Endothelial cell of umbilical vein (primary cell): ENCODE measurements around the gene TXN. TPM values are rescaled to one million over a fixed set of nuclear protein-coding genes. Genes with fewer than 3 reads are reported as not detected.

Source experiments
- BruUV-seq: library from RNA; stranded (reverse); fragments of 400-500 nt; replicated peaks from 2 replicates; lab custom pipeline; 2021; lab: Mats Ljungman, UMichigan
- CTCF ChIA-PET: fragments of 300-600, 350-600 bp; sonication (Branson Sonifier 250); formaldehyde crosslinking; loops from one replicate; lab custom pipeline; 2021; ENCODE audit warnings: antibody characterized with exemption, inconsistent platforms; lab: Charles Lee
- POLR2A ChIA-PET: fragments of 300-600, 350-600 bp; sonication (Branson Sonifier 250); formaldehyde crosslinking; loops from one replicate; lab custom pipeline; 2021; ENCODE audit warnings: antibody characterized with exemption, inconsistent platforms; lab: Charles Lee
- DNase-seq: peaks from one replicate; pipeline ENCODE4 v3.0.0-alpha.2; 2011; ENCODE audit warnings: low read depth, low spot score
- FAIRE-seq: peaks from 2 replicates; lab custom pipeline; 2011; peaks lifted over from hg19 to GRCh38; lab: Jason Lieb, UNC
- H2AFZ ChIP-seq: 2 replicates; pipeline ENCODE4 v1.6.0; 2012; ENCODE audit warnings: low read depth, low read length, control low read depth, inconsistent platforms
- H3K27ac ChIP-seq: 2 replicates; pipeline ENCODE4 v1.5.1; 2011; ENCODE audit warnings: low read depth, mild to moderate bottlenecking, control low read depth, low read length, moderate library complexity; ENCODE audit not compliant: insufficient read depth
- H3K27me3 ChIP-seq, 2 experiments: 2 replicates each; pipeline versions ENCODE4 v1.6.0 to v1.6.1; 2011; ENCODE audit warnings: low read length in 2 of 2, mixed read lengths in 1 of 2; ENCODE audit not compliant: control insufficient read depth in 2 of 2, insufficient read depth in 2 of 2
- H3K36me3 ChIP-seq, 2 experiments: 2 replicates in 1 of 2; 3 replicates in 1 of 2; pipeline ENCODE4 v1.5.1; 2011; ENCODE audit warnings: low read length in 2 of 2, mild to moderate bottlenecking in 1 of 2, moderate library complexity in 1 of 2; ENCODE audit not compliant: control insufficient read depth in 2 of 2, insufficient read depth in 2 of 2; ENCODE audit errors: extremely low read depth in 1 of 2
- H3K4me1 ChIP-seq: 3 replicates; pipeline ENCODE4 v1.5.1; 2011; ENCODE audit warnings: mild to moderate bottlenecking, low read length; ENCODE audit not compliant: control insufficient read depth, insufficient read depth; ENCODE audit errors: extremely low read depth
- H3K4me2 ChIP-seq: 2 replicates; pipeline ENCODE4 v1.6.1; 2011; ENCODE audit warnings: low read length, control low read depth, mixed read lengths; ENCODE audit not compliant: insufficient read depth
- H3K4me3 ChIP-seq, 3 experiments: fragments of 200-600 bp in 1 of 3; sonication (generic), shearing (Covaris generic) in 1 of 3; replicated peaks in 1 of 3; 2 replicates each; pipeline ENCODE4 v1.5.1; 2011 to 2016; ENCODE audit warnings: control low read depth in 3 of 3, low read length in 3 of 3, mild to moderate bottlenecking in 2 of 3, inconsistent platforms in 1 of 3, low read depth in 1 of 3, moderate library complexity in 1 of 3; ENCODE audit not compliant: insufficient read depth in 1 of 3
- H3K79me2 ChIP-seq: 2 replicates; pipeline ENCODE4 v1.6.0; 2012; ENCODE audit warnings: low read length, inconsistent platforms; ENCODE audit not compliant: control insufficient read depth, insufficient read depth
- H3K9ac ChIP-seq: replicated peaks from 2 replicates; pipeline ENCODE3; 2011; ENCODE audit warnings: low read length, control low read depth; ENCODE audit not compliant: insufficient read depth; ENCODE audit errors: extremely low read depth
- H3K9me1 ChIP-seq: replicated peaks from 3 replicates; pipeline ENCODE4 v1.6.0; 2011; ENCODE audit warnings: mild to moderate bottlenecking, low read length; ENCODE audit not compliant: control insufficient read depth, insufficient read depth; ENCODE audit errors: extremely low read depth
- H3K9me3 ChIP-seq: replicated peaks from 2 replicates; pipeline ENCODE4 v1.5.1; 2012; ENCODE audit warnings: low read length, inconsistent platforms; ENCODE audit not compliant: control insufficient read depth, insufficient read depth
- H4K20me1 ChIP-seq: replicated peaks from 2 replicates; pipeline ENCODE3; 2011; ENCODE audit warnings: mild to moderate bottlenecking, low read length; ENCODE audit not compliant: control insufficient read depth, insufficient read depth; ENCODE audit errors: extremely low read depth
- EZH2 ChIP-seq: IDR thresholded peaks from 2 replicates; pipeline ENCODE4 v1.6.1; 2012; ENCODE audit warnings: borderline replicate concordance, low read depth, mild to moderate bottlenecking, moderate library complexity, low read length, inconsistent platforms; ENCODE audit not compliant: severe bottlenecking
- FOS ChIP-seq: IDR thresholded peaks from 2 replicates; pipeline ENCODE4 v1.6.1; 2011; ENCODE audit warnings: mild to moderate bottlenecking, low read length, moderate library complexity, borderline replicate concordance; ENCODE audit not compliant: insufficient read depth
- GATA2 ChIP-seq: IDR thresholded peaks from 2 replicates; pipeline ENCODE4 v1.7.0; 2011; ENCODE audit warnings: low read depth, mild to moderate bottlenecking, moderate library complexity, mixed read lengths, low read length; ENCODE audit not compliant: insufficient read length, insufficient read depth
- JUN ChIP-seq: IDR thresholded peaks from 2 replicates; pipeline ENCODE4 v1.6.1; 2011; ENCODE audit warnings: borderline replicate concordance, low read depth; ENCODE audit not compliant: insufficient read length, insufficient read depth
- MYC ChIP-seq: IDR thresholded peaks from one replicate; pipeline ENCODE4 v1.6.1; 2011; ENCODE audit warnings: mild to moderate bottlenecking, low read depth, low read length
- POLR2A ChIP-seq: IDR thresholded peaks from 2 replicates; pipeline ENCODE4 v1.6.1; 2012; ENCODE audit warnings: low read depth, mild to moderate bottlenecking, control low read depth, low read length
- POLR2AphosphoS5 ChIP-seq: IDR thresholded peaks from 2 replicates; pipeline ENCODE4 v1.6.1; 2012; ENCODE audit warnings: low read depth, mild to moderate bottlenecking, control low read depth, low read length, moderate library complexity; ENCODE audit not compliant: insufficient read depth
- dilution Hi-C: fragments of 300-500 bp; cut with MboI; formaldehyde crosslinking; loops from one replicate; pipeline ENCODE4 v1.15.0; 2019; ENCODE audit warnings: low sequenced_read_pairs; ENCODE audit not compliant: extremely low pct_ligation_motif_present
- intact Hi-C: fragments of 100-400 bp; cut with micrococcal nuclease; formaldehyde crosslinking; loops from one replicate; pipeline ENCODE4 v1.10.0; 2022
- polyA plus RNA-seq, 4 experiments: library from polyadenylated mRNA; depleted of rRNA in 3 of 4; stranded (reverse) in 3 of 4; unstranded in 1 of 4; fragments of >200 nt; gene quantifications; 2 replicates each; pipeline versions ENCODE4 v1.2.1 to v1.2.3, GENCODE V29; 2011 to 2012; ENCODE audit warnings: missing spikeins in 1 of 4
- total RNA-seq: library from RNA; stranded (reverse); gene quantifications from 2 replicates; pipeline ENCODE4 v1.2.3, GENCODE V29; 2021
- TF ChIP-seq, protein P1 (sequence below): IDR thresholded peaks from 2 replicates; pipeline ENCODE4 v1.6.1; 2011; ENCODE audit not compliant: insufficient read depth, insufficient read length
- TF ChIP-seq, protein P2 (sequence below), 2 donors: IDR thresholded peaks; 1 replicate in 1 of 2; 2 replicates in 1 of 2; pipeline ENCODE4 v1.5.1; 2011; ENCODE audit warnings: low read length in 2 of 2, mild to moderate bottlenecking in 2 of 2, moderate library complexity in 2 of 2, control low read depth in 1 of 2, inconsistent platforms in 1 of 2, low read depth in 1 of 2; ENCODE audit not compliant: insufficient read depth in 1 of 2; ENCODE audit errors: extremely low read depth in 1 of 2

Gene TXN
- total and polyA plus RNA-seq, 2 donors (not counting 3 experiments of a cell fraction or from before 2014, with no cell fraction given), result 280 to 373 TPM

DNA sequence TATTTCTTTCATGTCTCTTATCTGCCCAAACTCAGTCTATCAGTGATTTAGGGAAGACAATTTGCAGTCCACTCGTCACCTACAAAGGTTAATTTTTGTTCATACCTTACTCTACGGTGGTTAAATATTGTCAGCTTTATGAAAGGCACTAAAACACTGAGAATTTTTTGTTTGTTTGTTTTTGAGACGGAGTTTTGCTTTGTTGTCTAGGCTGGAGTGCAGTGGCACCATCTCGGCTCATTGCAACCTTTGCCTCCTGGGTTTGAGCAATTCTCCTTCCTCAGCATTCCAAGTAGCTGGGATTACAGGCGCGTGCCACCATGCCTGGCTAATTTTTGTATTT lies 26.4 kb upstream of the TXN start:
- Histone ChIP-seq H3K9me1 (no peaks in the 10 kb centered on the region), H3K4me3 (no peak overlapping the region), H2AFZ (no peak overlapping the region), H3K9me3 (no peaks in the 10 kb centered on the region), H3K79me2 (no peaks in the 10 kb centered on the region), H3K4me1 (no peaks in the 10 kb centered on the region), H3K27me3 (peaks cover 7% of the 10 kb centered on the region in 2 experiments), H3K4me2 (no peak overlapping the region), H4K20me1 (no peaks in the 10 kb centered on the region), H3K27ac (no peak overlapping the region), H3K9ac (no peak overlapping the region), H3K36me3 (no peaks in the 10 kb centered on the region)
- intact Hi-C loops, result no loop called here
- TF ChIP-seq MYC (no peak), JUN (no peak), POLR2A (no peak), EZH2 (no peak), FOS (no peak)
- TF ChIP-seq, protein P1, sequence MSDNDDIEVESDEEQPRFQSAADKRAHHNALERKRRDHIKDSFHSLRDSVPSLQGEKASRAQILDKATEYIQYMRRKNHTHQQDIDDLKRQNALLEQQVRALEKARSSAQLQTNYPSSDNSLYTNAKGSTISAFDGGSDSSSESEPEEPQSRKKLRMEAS, result no peak
- dilution Hi-C loops, result no loop called here
- FAIRE-seq, result no peak
- ChIA-PET POLR2A (no interaction called here), CTCF (interaction anchor here (0.9 kb wide), 1 partner anchor 423 kb away, joined by 3 read pairs; no protein-coding TSS in a partner anchor)
- BruUV-seq, result no TSS peak
- no peak for DNase-seq

DNA sequence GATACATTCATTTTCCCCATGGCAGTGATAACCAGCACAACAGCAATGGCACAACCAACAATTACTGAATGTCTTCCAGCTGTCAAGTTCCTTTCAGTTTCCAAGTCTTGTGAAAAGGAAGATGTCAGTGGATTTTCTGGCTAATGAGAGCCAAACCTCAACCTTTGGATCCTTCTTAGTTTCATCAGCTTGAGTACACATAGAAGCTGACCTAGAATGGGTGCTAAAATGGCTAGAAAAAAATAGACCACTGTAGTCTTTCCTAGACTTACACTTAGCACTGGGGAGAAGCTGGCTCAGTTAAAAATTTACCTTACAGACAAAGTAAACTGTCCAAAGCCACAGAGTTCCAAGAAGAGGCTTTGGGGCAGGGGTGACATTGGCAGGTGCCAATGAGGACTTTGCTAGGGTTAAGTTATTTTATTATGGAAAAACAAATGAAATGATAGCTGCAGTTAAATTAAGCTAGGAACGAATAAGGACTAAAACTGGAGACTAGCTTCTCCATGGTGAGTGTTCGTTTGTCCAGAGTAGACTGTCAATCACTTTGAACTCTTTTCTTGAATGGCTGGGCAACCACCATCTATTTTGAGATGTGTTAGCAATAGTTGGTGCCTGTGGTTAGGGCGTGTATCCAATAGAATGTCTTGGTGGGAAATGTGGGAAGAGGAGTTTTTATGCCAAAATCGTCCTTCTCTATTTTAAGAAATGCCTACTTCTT lies 25.9 kb upstream of the TXN start:
- no peak for DNase-seq

More for the DNA sequence above, 25.9 kb upstream of the TXN start:
- peaks cover 7% of the 10 kb centered on the region in 2 experiments for H3K27me3 ChIP-seq
- no TSS peak for BruUV-seq
- no peak for TF ChIP-seq MYC
- TF ChIP-seq GATA2, result no peak
- TF ChIP-seq FOS, result no peak
- TF ChIP-seq JUN, result no peak
- TF ChIP-seq POLR2AphosphoS5, result no peak
- TF ChIP-seq, protein P2, sequence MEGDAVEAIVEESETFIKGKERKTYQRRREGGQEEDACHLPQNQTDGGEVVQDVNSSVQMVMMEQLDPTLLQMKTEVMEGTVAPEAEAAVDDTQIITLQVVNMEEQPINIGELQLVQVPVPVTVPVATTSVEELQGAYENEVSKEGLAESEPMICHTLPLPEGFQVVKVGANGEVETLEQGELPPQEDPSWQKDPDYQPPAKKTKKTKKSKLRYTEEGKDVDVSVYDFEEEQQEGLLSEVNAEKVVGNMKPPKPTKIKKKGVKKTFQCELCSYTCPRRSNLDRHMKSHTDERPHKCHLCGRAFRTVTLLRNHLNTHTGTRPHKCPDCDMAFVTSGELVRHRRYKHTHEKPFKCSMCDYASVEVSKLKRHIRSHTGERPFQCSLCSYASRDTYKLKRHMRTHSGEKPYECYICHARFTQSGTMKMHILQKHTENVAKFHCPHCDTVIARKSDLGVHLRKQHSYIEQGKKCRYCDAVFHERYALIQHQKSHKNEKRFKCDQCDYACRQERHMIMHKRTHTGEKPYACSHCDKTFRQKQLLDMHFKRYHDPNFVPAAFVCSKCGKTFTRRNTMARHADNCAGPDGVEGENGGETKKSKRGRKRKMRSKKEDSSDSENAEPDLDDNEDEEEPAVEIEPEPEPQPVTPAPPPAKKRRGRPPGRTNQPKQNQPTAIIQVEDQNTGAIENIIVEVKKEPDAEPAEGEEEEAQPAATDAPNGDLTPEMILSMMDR (IDR thresholded peaks at IDR 0.05; ENCODE audit: extremely low read depth in 1 of 2, insufficient read depth in 1 of 2, low read depth in 1 of 2, low read length in 2 of 2), result no peak
- no peak for TF ChIP-seq EZH2
- no peaks in the 10 kb centered on the region for H4K20me1 ChIP-seq
- CTCF ChIA-PET, result interaction anchor here (0.5 to 0.9 kb wide), 2 partner anchors 33 to 423 kb away, joined by 3 read pairs; no protein-coding TSS in a partner anchor
- intact Hi-C loops (no loop called here), dilution Hi-C loops (no loop called here)
- no peak overlapping the region for H2AFZ ChIP-seq
- POLR2A ChIA-PET, result no interaction called here
- H3K36me3 ChIP-seq, result no peaks in the 10 kb centered on the region
- no peak for FAIRE-seq
- H3K9ac ChIP-seq, result no peak overlapping the region
- no peaks in the 10 kb centered on the region for H3K9me3 ChIP-seq
- no peak overlapping the region for H3K4me3 ChIP-seq
- no peak overlapping the region for H3K4me2 ChIP-seq
- no peaks in the 10 kb centered on the region for H3K79me2 ChIP-seq
- no peak overlapping the region for H3K27ac ChIP-seq
- no peaks in the 10 kb centered on the region for H3K9me1 ChIP-seq
- no peaks in the 10 kb centered on the region for H3K4me1 ChIP-seq
